ENCODE measurements around the gene MAP3K21. TPM values are rescaled to one million over a fixed set of nuclear protein-coding genes. Genes with fewer than 3 reads are reported as not detected.

MAP3K21 gene
- total and polyA plus RNA-seq, 9 of the 15 experiments (the other 6 are each of a cell fraction or from before 2014, with no cell fraction given) = 0.23 to 0.86 (median 0.49) TPM

DNA sequence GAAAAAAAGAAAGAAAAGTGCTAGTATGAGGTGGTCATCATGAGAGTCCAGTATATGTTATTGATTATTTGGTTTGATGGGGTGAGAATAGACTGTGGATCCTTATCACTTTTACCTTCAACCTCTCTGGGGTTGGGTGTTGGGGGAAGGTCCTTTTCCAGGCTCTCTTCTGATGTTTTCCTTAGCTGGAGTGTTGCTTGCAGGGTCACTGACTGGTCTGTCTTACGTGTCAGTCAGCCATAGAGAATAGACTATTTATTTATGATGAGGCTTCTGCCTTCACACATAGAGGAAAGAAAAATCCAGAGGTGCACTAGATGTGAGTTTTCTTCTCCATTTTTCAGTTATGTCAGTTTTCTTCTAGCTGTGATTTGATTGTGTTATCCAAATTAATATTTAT, 36.5 kb downstream of the MAP3K21 start (continued):
- TF ChIP-seq, protein P1, sequence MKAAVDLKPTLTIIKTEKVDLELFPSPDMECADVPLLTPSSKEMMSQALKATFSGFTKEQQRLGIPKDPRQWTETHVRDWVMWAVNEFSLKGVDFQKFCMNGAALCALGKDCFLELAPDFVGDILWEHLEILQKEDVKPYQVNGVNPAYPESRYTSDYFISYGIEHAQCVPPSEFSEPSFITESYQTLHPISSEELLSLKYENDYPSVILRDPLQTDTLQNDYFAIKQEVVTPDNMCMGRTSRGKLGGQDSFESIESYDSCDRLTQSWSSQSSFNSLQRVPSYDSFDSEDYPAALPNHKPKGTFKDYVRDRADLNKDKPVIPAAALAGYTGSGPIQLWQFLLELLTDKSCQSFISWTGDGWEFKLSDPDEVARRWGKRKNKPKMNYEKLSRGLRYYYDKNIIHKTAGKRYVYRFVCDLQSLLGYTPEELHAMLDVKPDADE (conservative IDR thresholded peaks at IDR 0.05; ENCODE audit: control insufficient read depth, low read depth, low read length) = no peak
- TF ChIP-seq MYBL2 (IDR thresholded peaks at IDR 0.05; ENCODE audit: low read depth) (no peak), MYBL2 (CRISPR knock-in tag; IDR thresholded peaks at IDR 0.05; ENCODE audit: borderline replicate concordance) (no peak), NR2F6 (CRISPR knock-in tag; IDR thresholded peaks at IDR 0.05) (no peak)
- TF ChIP-seq, protein P2, sequence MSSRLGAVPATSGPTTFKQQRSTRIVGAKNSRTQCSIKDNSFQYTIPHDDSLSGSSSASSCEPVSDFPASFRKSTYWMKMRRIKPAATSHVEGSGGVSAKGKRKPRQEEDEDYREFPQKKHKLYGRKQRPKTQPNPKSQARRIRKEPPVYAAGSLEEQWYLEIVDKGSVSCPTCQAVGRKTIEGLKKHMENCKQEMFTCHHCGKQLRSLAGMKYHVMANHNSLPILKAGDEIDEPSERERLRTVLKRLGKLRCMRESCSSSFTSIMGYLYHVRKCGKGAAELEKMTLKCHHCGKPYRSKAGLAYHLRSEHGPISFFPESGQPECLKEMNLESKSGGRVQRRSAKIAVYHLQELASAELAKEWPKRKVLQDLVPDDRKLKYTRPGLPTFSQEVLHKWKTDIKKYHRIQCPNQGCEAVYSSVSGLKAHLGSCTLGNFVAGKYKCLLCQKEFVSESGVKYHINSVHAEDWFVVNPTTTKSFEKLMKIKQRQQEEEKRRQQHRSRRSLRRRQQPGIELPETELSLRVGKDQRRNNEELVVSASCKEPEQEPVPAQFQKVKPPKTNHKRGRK (tag; IDR thresholded peaks at IDR 0.05) = no peak

DNA sequence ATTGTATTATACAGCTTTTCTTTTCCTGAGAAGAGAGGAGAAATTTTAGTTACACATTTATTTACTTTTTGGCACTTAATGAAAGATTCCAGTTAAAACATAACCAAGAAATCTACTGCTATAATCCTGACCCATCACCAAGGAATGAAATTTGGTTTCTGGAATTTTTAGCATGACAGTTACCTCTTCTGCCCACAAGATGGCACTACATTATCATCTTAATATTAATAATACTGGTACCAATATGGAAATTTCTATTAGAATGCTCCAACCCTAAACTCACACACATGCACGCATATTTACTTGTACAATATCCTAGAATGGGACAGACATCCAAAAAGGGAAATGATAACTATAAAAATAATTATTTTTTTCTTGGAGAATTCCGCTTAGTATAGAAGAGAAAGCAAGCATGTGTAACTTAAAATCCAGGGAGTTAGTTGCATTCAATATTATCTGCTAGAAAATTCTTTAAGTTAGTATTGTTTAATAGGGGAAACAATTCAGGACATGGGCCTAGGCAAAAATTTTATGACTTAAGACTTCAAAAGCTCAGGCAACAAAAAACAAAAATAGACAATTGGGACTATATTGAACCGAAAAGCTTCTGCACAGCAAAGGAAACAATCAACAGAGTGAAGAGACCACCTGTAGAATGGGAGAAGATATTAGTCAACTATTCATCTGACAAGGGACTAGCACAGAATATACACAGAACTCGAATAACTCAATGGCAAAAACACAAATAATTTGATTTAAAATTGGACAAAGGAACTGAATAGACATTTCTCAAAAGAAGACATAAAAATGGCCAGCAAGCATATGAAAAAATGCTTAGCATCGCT, 37.4 kb downstream of the MAP3K21 start:
- H3K36me3 ChIP-seq (ENCODE audit: control insufficient read depth, insufficient read depth, low read length) = no peaks in the 10 kb centered on the region
- no peak overlapping the region for H3K9ac ChIP-seq (ENCODE audit: insufficient read depth in 1 of 2, low read depth in 2 of 2, low read length in 2 of 2)
- H3K4me3 ChIP-seq = no peak overlapping the region
- H3K27me3 ChIP-seq (ENCODE audit: control insufficient read depth in 2 of 2, insufficient read depth in 2 of 2, low read length in 2 of 2) = peaks cover 9 to 15% of the 10 kb centered on the region in 2 experiments; a peak in 3 of 5 replicates
- DNase-seq (ENCODE audit: extremely low read depth in 1 of 4, low spot score in 3 of 4) = peak in 2 of 4 experiments; percentile 35 to 40
- no peak overlapping the region for H3K27ac ChIP-seq (ENCODE audit: extremely low read depth, low read depth, low read length)
- no peaks in the 10 kb centered on the region for H3K9me1 ChIP-seq (ENCODE audit: control insufficient read depth, insufficient read depth, low read length)
- no peaks in the 10 kb centered on the region for H3K4me1 ChIP-seq (replicated peaks in 1 of 2; ENCODE audit: control insufficient read depth in 2 of 2, insufficient read depth in 2 of 2, low read length in 2 of 2)
- no peak overlapping the region for H2AFZ ChIP-seq (ENCODE audit: low read depth, low read length)
- 0 out of 3 replicates have a peak, but pooled peaks have one; percentile 46 for ATAC-seq
- intact Hi-C loops (cut with micrococcal nuclease) (loop anchor here (1.0 to 5.0 kb wide), 2 partner anchors 58 to 701 kb away; no protein-coding TSS in a partner anchor), in situ Hi-C loops (cut with MboI) (no loop called here)
- no peak for FAIRE-seq
- no peaks in the 10 kb centered on the region for H3K79me2 ChIP-seq (ENCODE audit: control insufficient read depth, insufficient read depth, low read length)
- H3K4me2 ChIP-seq (ENCODE audit: insufficient read depth, low read length) = no peak overlapping the region
- H4K20me1 ChIP-seq (replicated peaks; ENCODE audit: control insufficient read depth, insufficient read depth, low read length) = no peaks in the 10 kb centered on the region
- no TSS peak for BruUV-seq (replicated peaks)
- H3K9me3 ChIP-seq (replicated peaks; ENCODE audit: control insufficient read depth, insufficient read depth, low read depth, low read length) = no peaks in the 10 kb centered on the region
- CTCF ChIA-PET (ENCODE audit: low intra/inter-chr PET ratio) = interaction anchor here (0.6 to 1.4 kb wide), 4 partner anchors 102 to 944 kb away, joined by 3 to 8 read pairs (median 4); no protein-coding TSS in a partner anchor
- WGBS (ENCODE audit: insufficient coverage, low coverage, missing lambda C conversion rate) = 2% methylated on average over 5 of the region's 5 CpGs
- POLR2A ChIA-PET = no interaction called here
- TF ChIP-seq DACH1 (IDR thresholded peaks at IDR 0.05; ENCODE audit: partially characterized antibody) (peak; percentile 52), TRIM24 (IDR thresholded peaks at IDR 0.05) (no peak), TEAD1 (CRISPR knock-in tag; IDR thresholded peaks at IDR 0.05) (0 out of 4 replicates have a peak, but pooled peaks of 1 of the 2 experiments have one; percentile 34)
- TF ChIP-seq, protein P3, sequence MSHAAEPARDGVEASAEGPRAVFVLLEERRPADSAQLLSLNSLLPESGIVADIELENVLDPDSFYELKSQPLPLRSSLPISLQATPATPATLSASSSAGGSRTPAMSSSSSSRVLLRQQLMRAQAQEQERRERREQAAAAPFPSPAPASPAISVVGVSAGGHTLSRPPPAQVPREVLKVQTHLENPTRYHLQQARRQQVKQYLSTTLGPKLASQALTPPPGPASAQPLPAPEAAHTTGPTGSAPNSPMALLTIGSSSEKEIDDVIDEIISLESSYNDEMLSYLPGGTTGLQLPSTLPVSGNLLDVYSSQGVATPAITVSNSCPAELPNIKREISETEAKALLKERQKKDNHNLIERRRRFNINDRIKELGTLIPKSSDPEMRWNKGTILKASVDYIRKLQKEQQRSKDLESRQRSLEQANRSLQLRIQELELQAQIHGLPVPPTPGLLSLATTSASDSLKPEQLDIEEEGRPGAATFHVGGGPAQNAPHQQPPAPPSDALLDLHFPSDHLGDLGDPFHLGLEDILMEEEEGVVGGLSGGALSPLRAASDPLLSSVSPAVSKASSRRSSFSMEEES (CRISPR knock-in tag; IDR thresholded peaks at IDR 0.05) = no peak
- TF ChIP-seq, protein P4, sequence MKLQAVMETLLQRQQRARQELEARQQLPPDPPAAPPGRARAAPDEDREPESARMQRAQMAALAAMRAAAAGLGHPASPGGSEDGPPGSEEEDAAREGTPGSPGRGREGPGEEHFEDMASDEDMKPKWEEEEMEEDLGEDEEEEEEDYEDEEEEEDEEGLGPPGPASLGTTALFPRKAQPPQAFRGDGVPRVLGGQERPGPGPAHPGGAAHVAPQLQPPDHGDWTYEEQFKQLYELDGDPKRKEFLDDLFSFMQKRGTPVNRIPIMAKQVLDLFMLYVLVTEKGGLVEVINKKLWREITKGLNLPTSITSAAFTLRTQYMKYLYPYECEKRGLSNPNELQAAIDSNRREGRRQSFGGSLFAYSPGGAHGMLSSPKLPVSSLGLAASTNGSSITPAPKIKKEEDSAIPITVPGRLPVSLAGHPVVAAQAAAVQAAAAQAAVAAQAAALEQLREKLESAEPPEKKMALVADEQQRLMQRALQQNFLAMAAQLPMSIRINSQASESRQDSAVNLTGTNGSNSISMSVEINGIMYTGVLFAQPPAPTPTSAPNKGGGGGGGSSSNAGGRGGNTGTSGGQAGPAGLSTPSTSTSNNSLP (IDR thresholded peaks at IDR 0.05; ENCODE audit: borderline replicate concordance, low read depth, low read length) = peak; percentile 90; the same call in 1 of the 2 replicates
- TF ChIP-seq, protein P5, sequence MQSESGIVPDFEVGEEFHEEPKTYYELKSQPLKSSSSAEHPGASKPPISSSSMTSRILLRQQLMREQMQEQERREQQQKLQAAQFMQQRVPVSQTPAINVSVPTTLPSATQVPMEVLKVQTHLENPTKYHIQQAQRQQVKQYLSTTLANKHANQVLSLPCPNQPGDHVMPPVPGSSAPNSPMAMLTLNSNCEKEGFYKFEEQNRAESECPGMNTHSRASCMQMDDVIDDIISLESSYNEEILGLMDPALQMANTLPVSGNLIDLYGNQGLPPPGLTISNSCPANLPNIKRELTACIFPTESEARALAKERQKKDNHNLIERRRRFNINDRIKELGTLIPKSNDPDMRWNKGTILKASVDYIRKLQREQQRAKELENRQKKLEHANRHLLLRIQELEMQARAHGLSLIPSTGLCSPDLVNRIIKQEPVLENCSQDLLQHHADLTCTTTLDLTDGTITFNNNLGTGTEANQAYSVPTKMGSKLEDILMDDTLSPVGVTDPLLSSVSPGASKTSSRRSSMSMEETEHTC (IDR thresholded peaks at IDR 0.05) = no peak
